K562 (cell line): ENCODE data around the gene ATP5PO. TPM values are rescaled to one million over a fixed set of nuclear protein-coding genes. Genes with fewer than 3 reads are reported as not detected.

ENCODE experiments used
- DPF2 ChIP-seq: fragments of 450-650 bp; IDR thresholded peaks from 2 replicates; pipeline ENCODE4 v1.6.1; 2016
- ESRRB ChIP-seq: fragments of 250-450 bp; sonication (Bioruptor Pico); IDR thresholded peaks from 2 replicates; pipeline ENCODE4 v1.5.0; 2020; ENCODE audit warnings: mild to moderate bottlenecking, moderate library complexity, borderline replicate concordance
- FOXK2 ChIP-seq, 2 experiments: fragments of 450-650 bp; IDR thresholded peaks in 1 of 2; conservative IDR thresholded peaks in 1 of 2; 2 replicates each; pipeline ENCODE4 v1.6.1; 2016; ENCODE audit warnings: low read depth in 2 of 2, mild to moderate bottlenecking in 1 of 2
- FOXP1 ChIP-seq: sonication (generic); formaldehyde crosslinking; IDR thresholded peaks from 2 replicates; pipeline ENCODE4 v1.8.0; 2022; ENCODE audit warnings: mild to moderate bottlenecking, missing genetic modification reagents
- FOXP4 ChIP-seq: sonication (generic); formaldehyde crosslinking; IDR thresholded peaks from 2 replicates; pipeline ENCODE4 v1.8.0; 2022; ENCODE audit warnings: mild to moderate bottlenecking, missing genetic modification reagents, borderline replicate concordance
- GTF3C2 ChIP-seq: IDR thresholded peaks from 3 replicates; pipeline ENCODE4 v1.6.1; 2011; ENCODE audit warnings: borderline replicate concordance, mild to moderate bottlenecking, moderate library complexity; ENCODE audit not compliant: insufficient read length; ENCODE audit errors: extremely low read depth
- HBP1 ChIP-seq: fragments of 450-650 bp; formaldehyde crosslinking; IDR thresholded peaks from 2 replicates; pipeline ENCODE4 v1.4.0; 2022; ENCODE audit warnings: missing genetic modification characterization
- HDAC6 ChIP-seq: IDR thresholded peaks from 2 replicates; pipeline ENCODE4 v1.6.1; 2012; ENCODE audit warnings: low read depth, mild to moderate bottlenecking, control low read depth, inconsistent platforms, low read length, moderate library complexity
- MBD2 ChIP-seq: sonication (generic); IDR thresholded peaks from 2 replicates; pipeline ENCODE4 v1.6.1; 2016; ENCODE audit warnings: low read depth, borderline replicate concordance
- SOX6 ChIP-seq: fragments of 450-650 bp; IDR thresholded peaks from 2 replicates; pipeline ENCODE4 v1.6.1; 2014; ENCODE audit warnings: mild to moderate bottlenecking
- STAT5B ChIP-seq: fragments of 250-450 bp; sonication (Bioruptor Pico); IDR thresholded peaks from 2 replicates; pipeline ENCODE4 v1.8.0; 2021; ENCODE audit warnings: mild to moderate bottlenecking, inconsistent platforms
- TEAD1 ChIP-seq, 2 experiments: fragments of 450-650 bp in 1 of 2; sonication (generic) in 1 of 2; formaldehyde crosslinking; IDR thresholded peaks; 2 replicates each; pipeline versions ENCODE4 v1.4.0 to v1.8.0; 2020 to 2022; ENCODE audit warnings: mild to moderate bottlenecking in 2 of 2, missing genetic modification reagents in 1 of 2
- ZNF165 ChIP-seq: fragments of 250-450 bp; sonication (Bioruptor Pico); IDR thresholded peaks from 2 replicates; pipeline ENCODE4 v1.4.0; 2020; ENCODE audit warnings: borderline replicate concordance
- ZNF253 ChIP-seq: fragments of 250-450 bp; sonication (Bioruptor Pico); conservative IDR thresholded peaks from 2 replicates; pipeline ENCODE4 v1.6.1; 2021; ENCODE audit warnings: mild to moderate bottlenecking
- ZNF609 ChIP-seq: sonication (generic); formaldehyde crosslinking; IDR thresholded peaks from 2 replicates; pipeline ENCODE4 v1.8.1; 2023; ENCODE audit warnings: missing genetic modification reagents, mild to moderate bottlenecking, borderline replicate concordance
- polyA plus RNA-seq, 8 experiments: library from polyadenylated mRNA; depleted of rRNA in 4 of 8; stranded (reverse) in 5 of 8; unstranded in 3 of 8; fragments of >200 nt; fragmentation: Nextera tagmentation in 2 of 8; fragmentation: Illumina TruSeq in 1 of 8; extraction: Ambion mirVana in 2 of 8; extraction: Trizol in 1 of 8; gene quantifications; 2 replicates each; pipeline versions ENCODE4 v1.2.1 to v1.2.3, GENCODE V29; 2011 to 2014; ENCODE audit warnings: inconsistent platforms in 1 of 8, missing spikeins in 1 of 8
- total RNA-seq, 7 experiments: library from RNA; depleted of rRNA in 6 of 7; stranded (reverse); fragments of >200 nt in 6 of 7; fragmentation: Illumina TruSeq in 2 of 7; extraction: Trizol in 2 of 7; gene quantifications; 2 replicates each; pipeline versions ENCODE4 v1.2.1 to v1.2.3, GENCODE V29; 2011 to 2021; ENCODE audit warnings: low replicate concordance in 1 of 7

ATP5PO gene
- total and polyA plus RNA-seq, 9 of the 15 experiments (the other 6 are each of a cell fraction or from before 2014, with no cell fraction given), result 367 to 2,722 (median 808) TPM

- TF ChIP-seq FOXP4 (no peak), SOX6 (peak; percentile 95), TEAD1 (CRISPR knock-in tag; IDR thresholded peaks at IDR 0.05) (peak; percentile 20 to 85; a peak in 2 of 4 replicates), GTF3C2 (no peak), FOXP1 (CRISPR knock-in tag) (no peak), ESRRB (CRISPR knock-in tag) (no peak), HDAC6 (no peak), ZNF165 (CRISPR knock-in tag) (no peak), MBD2 (no peak), STAT5B (no peak), HBP1 (CRISPR knock-in tag) (no peak), FOXK2 (conservative IDR thresholded peaks at IDR 0.05 in 1 of 2, IDR thresholded peaks at IDR 0.05 in 1 of 2; ENCODE audit: low read depth in 2 of 2) (peak in 1 of 2 experiments; percentile 85), ZNF253 (CRISPR knock-in tag) (no peak), DPF2 (peak; percentile 97), ZNF609 (CRISPR knock-in tag) (peak; percentile 46; the same call in 1 of the 2 replicates)
These were observed 32.0 kb upstream of the ATP5PO start (continued) for GRCh38 chr21:33947451-33948095.
